Colonic mucosa (tissue), 4 donors: ENCODE data around the gene RAB29. TPM values are rescaled to one million over a fixed set of nuclear protein-coding genes. Genes with fewer than 3 reads are reported as not detected.

Experiments used
- DNase-seq: peaks from one replicate; pipeline ENCODE4 v3.0.0-alpha.2; 2020
- H3K27ac ChIP-seq: fragments of 200-600 bp; one replicate; pipeline ENCODE4 v1.8.0; 2021
- H3K27me3 ChIP-seq: fragments of 200-600 bp; one replicate; pipeline ENCODE4 v1.8.0; 2021
- H3K36me3 ChIP-seq: fragments of 200-600 bp; one replicate; pipeline ENCODE4 v1.8.0; 2021
- H3K4me1 ChIP-seq: fragments of 200-600 bp; one replicate; pipeline ENCODE4 v1.8.0; 2021; ENCODE audit warnings: mild to moderate bottlenecking
- H3K4me3 ChIP-seq: fragments of 200-600 bp; one replicate; pipeline ENCODE4 v1.8.0; 2021
- H3K9ac ChIP-seq, 2 donors: one replicate each; pipeline ENCODE4 v1.7.0; 2013; ENCODE audit warnings: control low read depth in 2 of 2, low read depth in 2 of 2, low read length in 2 of 2
- H3K9me3 ChIP-seq: fragments of 200-600 bp; one replicate; pipeline ENCODE4 v1.8.0; 2021
- CTCF ChIP-seq: fragments of 200-600 bp; IDR thresholded peaks from one replicate; pipeline ENCODE4 v1.8.0; 2022; ENCODE audit warnings: antibody characterized with exemption, mild to moderate bottlenecking
- intact Hi-C: fragments of 100-400 bp; cut with DNase I; formaldehyde crosslinking; loops from one replicate; pipeline ENCODE4 v1.14.1; 2022
- total RNA-seq, 2 donors: library from RNA; stranded (reverse); fragmentation: NEBNext Ultra II Directional in 1 of 2; extraction: Animal tissue kit (Norgen Biotek cat#: 25700) in 1 of 2; gene quantifications; one replicate each; pipeline ENCODE4 v1.2.1, GENCODE V29; 2021
- donor health status: healthy.
- donor health status: DM: no; HTN: no; CAD: no.
- donor health status: DM: no; HTN: no; CAD: no.

The RAB29 gene
- total RNA-seq, 2 donors from 2014 or later = 7.5 to 10.2 TPM

DNA sequence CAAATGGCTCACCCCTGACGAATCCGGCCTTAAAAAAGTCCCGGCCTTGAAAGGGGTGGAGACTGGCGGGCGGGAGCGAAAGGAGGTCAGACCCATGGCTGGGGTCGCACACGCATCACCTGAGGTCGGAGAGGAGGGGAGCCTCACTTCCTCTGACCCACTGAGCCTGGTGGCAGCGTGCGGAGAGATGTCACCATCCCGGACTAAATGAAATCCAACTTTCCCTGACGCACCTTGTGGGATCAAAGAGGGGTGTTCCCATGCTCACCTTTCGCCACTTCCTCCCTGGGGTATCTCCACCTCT, 38.4 kb upstream of the RAB29 start:
- Histone ChIP-seq H3K27me3 (no peaks in the 10 kb centered on the region), H3K9ac (peak overlapping the region; percentile 70 to 82), H3K4me3 (peak overlapping the region; percentile 90), H3K9me3 (no peaks in the 10 kb centered on the region), H3K4me1 (no peaks in the 10 kb centered on the region), H3K36me3 (no peaks in the 10 kb centered on the region), H3K27ac (peak overlapping the region; percentile 71)
- intact Hi-C loops = no loop called here
- TF ChIP-seq CTCF = no peak
- no peak for DNase-seq

DNA sequence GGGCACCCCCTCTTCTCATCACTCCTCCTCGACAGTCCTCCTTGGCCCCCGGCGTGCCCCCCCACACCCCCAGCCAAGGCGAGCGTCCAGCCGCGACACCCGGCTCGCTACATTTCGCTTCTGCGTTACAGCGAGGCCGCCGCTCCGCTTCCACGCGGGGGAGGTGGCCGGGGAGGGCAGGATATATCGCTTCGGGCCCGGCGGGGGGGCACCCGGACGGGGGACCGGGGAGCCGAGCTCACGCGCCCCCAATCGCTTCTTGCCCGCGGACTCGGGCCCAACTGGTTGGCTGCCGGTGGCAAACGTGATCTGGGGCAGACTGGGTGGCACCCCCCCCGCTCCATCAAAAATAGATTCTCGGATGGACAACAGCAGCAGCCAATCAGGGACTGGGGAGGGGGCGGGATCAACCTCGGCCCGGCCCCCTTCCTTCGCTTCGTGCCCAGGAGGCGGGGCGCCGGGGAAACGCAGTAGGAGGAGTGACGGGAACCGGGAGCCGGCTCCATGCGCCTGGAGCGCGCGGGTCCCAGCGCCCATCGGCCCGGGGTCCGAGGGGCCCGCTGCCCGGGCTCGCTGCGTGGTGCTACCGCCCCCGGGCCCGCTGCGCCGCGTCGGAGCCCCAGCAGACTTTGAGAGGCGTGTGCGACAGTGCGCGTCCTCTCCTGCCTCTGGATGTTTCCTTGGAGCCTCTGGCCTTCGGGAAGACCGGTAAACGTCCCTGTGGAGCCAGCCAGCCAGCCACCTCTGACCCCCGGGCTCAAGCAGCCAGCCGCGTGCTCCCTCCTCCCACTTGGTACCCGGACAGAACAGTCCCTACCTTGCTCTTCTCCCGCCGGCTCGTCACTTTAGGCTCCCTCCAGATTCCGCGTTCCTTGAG, 37.8 kb upstream of the RAB29 start, which contains the start of gene SLC41A1:
Gene SLC41A1 (minus strand): TSS at position 321 of the 877 bp plus-strand sequence. CDS start 2,757 bp downstream, outside the sequence.
- Histone ChIP-seq H3K27ac (peak within 1 kb of the TSS; percentile 71), H3K9me3 (no peaks in the 10 kb centered on the region), H3K9ac (peak within 1 kb of the TSS; percentile 70 to 87), H3K4me1 (no peaks in the 10 kb centered on the region), H3K4me3 (peak within 1 kb of the TSS; percentile 90), H3K36me3 (no peaks in the 10 kb centered on the region), H3K27me3 (no peaks in the 10 kb centered on the region)
- intact Hi-C loops = no loop called here
- TF ChIP-seq CTCF = no peak
- peak; percentile 95 for DNase-seq

- no peaks in the 10 kb centered on the region for H3K27me3 ChIP-seq
- H3K9ac ChIP-seq = peak overlapping the region; percentile 59 to 87
- H3K36me3 ChIP-seq = no peaks in the 10 kb centered on the region
- DNase-seq = peak; percentile 25
- peak overlapping the region; percentile 90 for H3K4me3 ChIP-seq
- peak overlapping the region; percentile 71 for H3K27ac ChIP-seq
- H3K4me1 ChIP-seq = no peaks in the 10 kb centered on the region
- no peaks in the 10 kb centered on the region for H3K9me3 ChIP-seq
- TF ChIP-seq CTCF = no peak
- intact Hi-C loops = no loop called here
These were observed 37.1 kb upstream of the RAB29 start for GRCh38 chr1:205812271-205812877.

GRCh38 chr1:205811660-205812059, 36.4 kb upstream of the RAB29 start:
- no peak for DNase-seq
- TF ChIP-seq CTCF = no peak
- intact Hi-C loops = no loop called here
- H3K4me3 ChIP-seq = peak overlapping the region; percentile 90
- H3K9me3 ChIP-seq = no peaks in the 10 kb centered on the region
- H3K36me3 ChIP-seq = no peaks in the 10 kb centered on the region
- H3K4me1 ChIP-seq = no peaks in the 10 kb centered on the region
- H3K27me3 ChIP-seq = no peaks in the 10 kb centered on the region
- H3K27ac ChIP-seq = no peak overlapping the region
- H3K9ac ChIP-seq = no peak overlapping the region

DNA sequence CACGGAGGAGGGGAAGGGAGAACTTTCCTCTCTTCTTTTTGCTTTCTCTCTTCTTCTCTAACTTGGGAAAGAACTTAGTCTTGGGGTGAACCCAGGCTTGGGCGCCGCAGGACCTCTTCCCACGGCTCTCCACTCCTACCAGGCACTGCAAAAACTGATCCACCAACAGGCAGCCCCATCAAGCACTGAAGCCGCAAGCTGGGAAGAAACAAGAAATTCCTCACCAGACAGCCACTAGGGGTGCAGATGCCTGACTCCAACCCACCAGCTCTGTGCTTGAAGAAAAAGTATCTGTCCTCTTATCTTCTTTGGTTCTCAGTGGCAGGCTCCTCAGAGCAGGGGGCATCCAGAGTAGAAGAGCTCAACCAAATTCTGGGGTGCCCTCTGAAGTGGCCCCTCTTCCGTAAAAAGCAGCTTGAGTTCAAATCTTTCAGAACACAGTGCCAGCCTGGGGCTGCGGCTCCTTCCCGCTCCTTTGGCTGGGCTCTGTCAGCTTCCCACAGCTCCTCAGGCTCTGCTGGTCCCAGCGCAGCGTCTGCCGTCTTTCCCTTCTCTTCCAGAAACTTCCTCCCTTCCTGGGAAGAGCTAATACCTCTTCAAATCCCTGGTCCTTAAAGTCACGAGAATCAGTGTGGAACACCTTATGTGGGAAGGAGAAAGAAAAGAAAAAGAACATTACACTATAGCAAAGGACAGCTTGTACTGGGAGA, 35.3 kb upstream of the RAB29 start:
- DNase-seq = no peak
- Histone ChIP-seq H3K27me3 (no peaks in the 10 kb centered on the region), H3K36me3 (no peaks in the 10 kb centered on the region), H3K27ac (no peak overlapping the region), H3K9ac (no peak overlapping the region), H3K4me1 (no peaks in the 10 kb centered on the region), H3K4me3 (no peak overlapping the region), H3K9me3 (no peaks in the 10 kb centered on the region)
- TF ChIP-seq CTCF = no peak
- intact Hi-C loops = no loop called here
